ENCODE measurements around the gene SPEN.

Gene SPEN

GRCh38 chr1:15963363-15963967 is 116.0 kb downstream of the SPEN start:
- TF ChIP-seq POLR2AphosphoS5 (IDR thresholded peaks at IDR 0.05; ENCODE audit: low read depth, low read length) (no peak), POLR2A (IDR thresholded peaks at IDR 0.05; ENCODE audit: low read depth, low read length) (no peak), TAF1 (IDR thresholded peaks at IDR 0.05; ENCODE audit: borderline replicate concordance, low read depth, low read length) (no peak)
- DNase-seq (ENCODE audit: insufficient read length) (no peak), FAIRE-seq (no peak)

- FAIRE-seq, result peak; percentile 70
Measured at GRCh38 chr1:15963968-15964648, 116.6 kb downstream of the SPEN start.

GRCh38 chr1:15965228-15965767 is 117.8 kb downstream of the SPEN start:
- TF ChIP-seq POLR2A (IDR thresholded peaks at IDR 0.05; ENCODE audit: low read depth, low read length), result no peak
- TF ChIP-seq TAF1 (IDR thresholded peaks at IDR 0.05; ENCODE audit: borderline replicate concordance, low read depth, low read length), result no peak
- no peak; the same call in 1 of the 2 replicates for TF ChIP-seq POLR2AphosphoS5 (IDR thresholded peaks at IDR 0.05; ENCODE audit: low read depth, low read length)
- no peak for DNase-seq (ENCODE audit: insufficient read length)
- peak; percentile 80 for FAIRE-seq

More at GRCh38 chr1:15963968-15964648, 116.6 kb downstream of the SPEN start:
- DNase-seq (ENCODE audit: insufficient read length), result no peak
- no peak for TF ChIP-seq TAF1 (IDR thresholded peaks at IDR 0.05; ENCODE audit: borderline replicate concordance, low read depth, low read length)
- no peak for TF ChIP-seq POLR2AphosphoS5 (IDR thresholded peaks at IDR 0.05; ENCODE audit: low read depth, low read length)
- TF ChIP-seq POLR2A (IDR thresholded peaks at IDR 0.05; ENCODE audit: low read depth, low read length), result no peak

- FAIRE-seq, result peak; percentile 96
Measured at GRCh38 chr1:15966081-15966955, 118.8 kb downstream of the SPEN start.

GRCh38 chr1:15966956-15967344 is 119.4 kb downstream of the SPEN start:
- TF ChIP-seq POLR2A (IDR thresholded peaks at IDR 0.05; ENCODE audit: low read depth, low read length) (no peak), TAF1 (IDR thresholded peaks at IDR 0.05; ENCODE audit: borderline replicate concordance, low read depth, low read length) (no peak), POLR2AphosphoS5 (IDR thresholded peaks at IDR 0.05; ENCODE audit: low read depth, low read length) (no peak)
- no peak for DNase-seq (ENCODE audit: insufficient read length)
- no peak for FAIRE-seq

More at GRCh38 chr1:15966081-15966955, 118.8 kb downstream of the SPEN start:
- peak; percentile 36 for TF ChIP-seq POLR2A (IDR thresholded peaks at IDR 0.05; ENCODE audit: low read depth, low read length)
- no peak; the same call in 1 of the 2 replicates for TF ChIP-seq POLR2AphosphoS5 (IDR thresholded peaks at IDR 0.05; ENCODE audit: low read depth, low read length)
- no peak for TF ChIP-seq TAF1 (IDR thresholded peaks at IDR 0.05; ENCODE audit: borderline replicate concordance, low read depth, low read length)
- no peak for DNase-seq (ENCODE audit: insufficient read length)

GRCh38 chr1:15968172-15968571 is 120.7 kb downstream of the SPEN start:
- DNase-seq (ENCODE audit: insufficient read length) (no peak), FAIRE-seq (no peak)
- TF ChIP-seq POLR2AphosphoS5 (IDR thresholded peaks at IDR 0.05; ENCODE audit: low read depth, low read length) (no peak), TAF1 (IDR thresholded peaks at IDR 0.05; ENCODE audit: borderline replicate concordance, low read depth, low read length) (no peak), POLR2A (IDR thresholded peaks at IDR 0.05; ENCODE audit: low read depth, low read length) (no peak)

GRCh38 chr1:15969321-15969880 is 121.9 kb downstream of the SPEN start:
- no peak for FAIRE-seq
- TF ChIP-seq POLR2A (IDR thresholded peaks at IDR 0.05; ENCODE audit: low read depth, low read length), result no peak
- no peak for DNase-seq (ENCODE audit: insufficient read length)

- FAIRE-seq, result no peak
- no peak for DNase-seq (ENCODE audit: insufficient read length)
- no peak for TF ChIP-seq TAF1 (IDR thresholded peaks at IDR 0.05; ENCODE audit: borderline replicate concordance, low read depth, low read length)
- TF ChIP-seq POLR2A (IDR thresholded peaks at IDR 0.05; ENCODE audit: low read depth, low read length), result no peak
- TF ChIP-seq POLR2AphosphoS5 (IDR thresholded peaks at IDR 0.05; ENCODE audit: low read depth, low read length), result no peak
Measured at GRCh38 chr1:15970911-15971310, 123.4 kb downstream of the SPEN start.

- FAIRE-seq, result no peak
- TF ChIP-seq POLR2AphosphoS5 (IDR thresholded peaks at IDR 0.05; ENCODE audit: low read depth, low read length), result no peak
- no peak for TF ChIP-seq TAF1 (IDR thresholded peaks at IDR 0.05; ENCODE audit: borderline replicate concordance, low read depth, low read length)
- TF ChIP-seq POLR2A (IDR thresholded peaks at IDR 0.05; ENCODE audit: low read depth, low read length), result no peak
- DNase-seq (ENCODE audit: insufficient read length), result no peak
Measured at GRCh38 chr1:15972409-15972808, 124.9 kb downstream of the SPEN start.

GRCh38 chr1:15973772-15974171 is 126.3 kb downstream of the SPEN start:
- FAIRE-seq, result no peak
- TF ChIP-seq POLR2A (IDR thresholded peaks at IDR 0.05; ENCODE audit: low read depth, low read length), result no peak
- no peak for TF ChIP-seq TAF1 (IDR thresholded peaks at IDR 0.05; ENCODE audit: borderline replicate concordance, low read depth, low read length)
- TF ChIP-seq POLR2AphosphoS5 (IDR thresholded peaks at IDR 0.05; ENCODE audit: low read depth, low read length), result no peak
- DNase-seq (ENCODE audit: insufficient read length), result no peak

GRCh38 chr1:15974855-15975254 is 127.3 kb downstream of the SPEN start:
- no peak for TF ChIP-seq POLR2A (IDR thresholded peaks at IDR 0.05; ENCODE audit: low read depth, low read length)
- no peak for TF ChIP-seq POLR2AphosphoS5 (IDR thresholded peaks at IDR 0.05; ENCODE audit: low read depth, low read length)
- no peak for TF ChIP-seq TAF1 (IDR thresholded peaks at IDR 0.05; ENCODE audit: borderline replicate concordance, low read depth, low read length)
- DNase-seq (ENCODE audit: insufficient read length) (no peak), FAIRE-seq (no peak)
